H1 (cell line): Measurements from ENCODE around the gene CRNKL1. TPM values are rescaled to one million over a fixed set of nuclear protein-coding genes. Genes with fewer than 3 reads are reported as not detected.

ENCODE experiments used
- CTCF ChIA-PET: fragments of 300-600 bp; sonication (Branson Sonifier 250); formaldehyde crosslinking; loops from one replicate; lab custom pipeline; 2021; ENCODE audit not compliant: partially characterized antibody; lab: Charles Lee
- POLR2A ChIA-PET: fragments of 300-600 bp; sonication (Branson Sonifier 250); formaldehyde crosslinking; loops from one replicate; lab custom pipeline; 2021; ENCODE audit warnings: inconsistent platforms; ENCODE audit not compliant: partially characterized antibody; lab: Charles Lee
- DNase-seq, 2 experiments: peaks; one replicate each; pipeline versions ENCODE4 v3.0.0 to v3.0.0-alpha.2; 2010 to 2022; ENCODE audit warnings: low spot score in 2 of 2, low read depth in 1 of 2, mixed read lengths in 1 of 2
- FAIRE-seq: peaks from 2 replicates; lab custom pipeline; 2011; peaks lifted over from hg19 to GRCh38; lab: Jason Lieb, UNC
- H2AFZ ChIP-seq: 2 replicates; pipeline ENCODE4 v1.8.1; 2012; ENCODE audit warnings: low read length, inconsistent platforms
- H2AK5ac ChIP-seq: 2 replicates; pipeline ENCODE4 v1.6.1; 2013; ENCODE audit warnings: low read depth, low read length
- H2BK120ac ChIP-seq: replicated peaks from 2 replicates; pipeline ENCODE3; 2013; ENCODE audit warnings: low read depth, low read length, inconsistent platforms
- H2BK12ac ChIP-seq: 2 replicates; pipeline ENCODE4 v1.6.1; 2013; ENCODE audit warnings: low read depth, low read length
- H2BK15ac ChIP-seq: 2 replicates; pipeline ENCODE4 v1.6.1; 2013; ENCODE audit warnings: low read length
- H2BK20ac ChIP-seq: 2 replicates; pipeline ENCODE4 v1.6.1; 2013; ENCODE audit warnings: low read length
- H2BK5ac ChIP-seq: 2 replicates; pipeline ENCODE4 v1.6.1; 2013; ENCODE audit warnings: low read depth, low read length
- H3K14ac ChIP-seq: 2 replicates; pipeline ENCODE4 v1.6.1; 2013; ENCODE audit warnings: inconsistent platforms; ENCODE audit not compliant: insufficient read length
- H3K18ac ChIP-seq: 2 replicates; pipeline ENCODE4 v1.6.1; 2013; ENCODE audit warnings: low read length; ENCODE audit errors: extremely low read depth
- H3K23ac ChIP-seq: 2 replicates; pipeline ENCODE4 v1.6.1; 2013; ENCODE audit warnings: inconsistent platforms; ENCODE audit not compliant: insufficient read length
- H3K23me2 ChIP-seq: 2 replicates; pipeline ENCODE4 v1.6.1; 2013; ENCODE audit warnings: low read depth, low read length
- H3K27ac ChIP-seq: 2 replicates; pipeline ENCODE4 v1.6.1; 2011; ENCODE audit warnings: low read depth, low read length, inconsistent platforms
- H3K27me3 ChIP-seq, 4 experiments: replicated peaks in 1 of 4; 1 replicate in 1 of 4; 2 replicates in 3 of 4; pipeline versions ENCODE4 v1.6.1 to v1.8.1; 2011 to 2013; ENCODE audit warnings: low read length in 3 of 4, mild to moderate bottlenecking in 3 of 4, inconsistent platforms in 2 of 4, mixed read lengths in 2 of 4, moderate library complexity in 1 of 4; ENCODE audit not compliant: control insufficient read depth in 3 of 4, insufficient read depth in 3 of 4; ENCODE audit errors: extremely low read depth in 1 of 4
- H3K36me3 ChIP-seq, 4 experiments: 2 replicates each; pipeline versions ENCODE4 v1.6.1 to v1.8.1; 2011 to 2013; ENCODE audit warnings: mild to moderate bottlenecking in 4 of 4, low read length in 3 of 4, moderate library complexity in 2 of 4, control low read depth in 1 of 4, inconsistent platforms in 1 of 4; ENCODE audit not compliant: insufficient read depth in 4 of 4, control insufficient read depth in 2 of 4
- H3K4ac ChIP-seq: replicated peaks from 2 replicates; pipeline ENCODE3; 2013; ENCODE audit warnings: low read length, low read depth, mixed read lengths, inconsistent platforms; ENCODE audit not compliant: insufficient read length
- H3K4me1 ChIP-seq, 4 experiments: replicated peaks in 1 of 4; 1 replicate in 1 of 4; 2 replicates in 3 of 4; pipeline versions ENCODE4 v1.6.1 to v1.8.1; 2011 to 2013; ENCODE audit warnings: low read length in 3 of 4, inconsistent platforms in 2 of 4, mixed read lengths in 1 of 4; ENCODE audit not compliant: insufficient read depth in 4 of 4, control insufficient read depth in 3 of 4
- H3K4me2 ChIP-seq, 2 experiments: 2 replicates each; pipeline versions ENCODE4 v1.6.1 to v1.8.1; 2011 to 2013; ENCODE audit warnings: low read depth in 2 of 2, low read length in 2 of 2, control low read depth in 1 of 2, inconsistent platforms in 1 of 2, mild to moderate bottlenecking in 1 of 2; ENCODE audit not compliant: insufficient read depth in 1 of 2
- H3K4me3 ChIP-seq, 4 experiments: fragments of 200-600, 300-600 bp in 1 of 4; sonication (generic), shearing (Covaris generic), sonication (Bioruptor Twin) in 1 of 4; 2 replicates each; pipeline versions ENCODE4 v1.5.1 to v1.8.1; 2011 to 2016; ENCODE audit warnings: low read length in 4 of 4, low read depth in 3 of 4, control low read depth in 2 of 4, inconsistent platforms in 2 of 4, mild to moderate bottlenecking in 2 of 4, mixed read lengths in 1 of 4, moderate library complexity in 1 of 4; ENCODE audit not compliant: insufficient read depth in 2 of 4; ENCODE audit errors: extremely low read depth in 1 of 4
- H3K56ac ChIP-seq: replicated peaks from 2 replicates; pipeline ENCODE3; 2013; ENCODE audit warnings: low read depth, mild to moderate bottlenecking, mixed read lengths, low read length, inconsistent platforms; ENCODE audit not compliant: insufficient read length
- H3K79me1 ChIP-seq: 2 replicates; pipeline ENCODE4 v1.6.1; 2013; ENCODE audit warnings: low read depth, low read length, control low read depth
- H3K79me2 ChIP-seq, 2 experiments: 2 replicates each; pipeline versions ENCODE4 v1.6.1 to v1.8.1; 2012 to 2013; ENCODE audit warnings: low read length in 2 of 2, mild to moderate bottlenecking in 2 of 2, inconsistent platforms in 1 of 2; ENCODE audit not compliant: insufficient read depth in 2 of 2, control insufficient read depth in 1 of 2
- H3K9ac ChIP-seq, 4 experiments: replicated peaks in 1 of 4; 1 replicate in 1 of 4; 2 replicates in 3 of 4; pipeline versions ENCODE4 v1.6.1 to v1.8.1; 2011 to 2013; ENCODE audit warnings: low read depth in 3 of 4, low read length in 3 of 4, control low read depth in 2 of 4, mild to moderate bottlenecking in 2 of 4, moderate library complexity in 2 of 4, inconsistent platforms in 1 of 4; ENCODE audit errors: extremely low read depth in 1 of 4
- H3K9me3 ChIP-seq, 2 experiments: 2 replicates each; pipeline versions ENCODE4 v1.6.1 to v1.8.1; 2012 to 2013; ENCODE audit warnings: mild to moderate bottlenecking in 2 of 2, moderate library complexity in 2 of 2, control low read depth in 1 of 2, inconsistent platforms in 1 of 2, low read depth in 1 of 2, low read length in 1 of 2, mixed read lengths in 1 of 2; ENCODE audit not compliant: insufficient read depth in 2 of 2
- H4K20me1 ChIP-seq, 2 experiments: replicated peaks in 1 of 2; 2 replicates each; pipeline versions ENCODE3 to v1.8.1; 2011 to 2013; ENCODE audit warnings: inconsistent platforms in 2 of 2, low read length in 2 of 2, mild to moderate bottlenecking in 1 of 2; ENCODE audit not compliant: insufficient read depth in 2 of 2, control insufficient read depth in 1 of 2
- H4K5ac ChIP-seq: 2 replicates; pipeline ENCODE4 v1.6.1; 2013; ENCODE audit warnings: low read length, low read depth, mixed read lengths, inconsistent platforms; ENCODE audit not compliant: insufficient read length
- H4K8ac ChIP-seq: 2 replicates; pipeline ENCODE4 v1.8.0; 2013; ENCODE audit warnings: mild to moderate bottlenecking, moderate library complexity, low read length, inconsistent platforms; ENCODE audit not compliant: insufficient read depth; ENCODE audit errors: extremely low read depth
- H4K91ac ChIP-seq: replicated peaks from 2 replicates; pipeline ENCODE3; 2013; ENCODE audit warnings: low read length, mixed read lengths, inconsistent platforms; ENCODE audit not compliant: insufficient read length
- CTBP2 ChIP-seq: IDR thresholded peaks from 2 replicates; pipeline ENCODE4 v1.7.0; 2011; ENCODE audit warnings: borderline replicate concordance, mild to moderate bottlenecking, moderate library complexity, mixed read lengths, low read length; ENCODE audit not compliant: insufficient read depth, insufficient read length
- HDAC6 ChIP-seq: IDR thresholded peaks from one replicate; pipeline ENCODE4 v1.7.1; 2012; ENCODE audit warnings: low read depth, mild to moderate bottlenecking, inconsistent platforms, low read length, moderate library complexity
- KDM1A ChIP-seq: fragments of 200-600, 300-600 bp; sonication (generic); IDR thresholded peaks from 2 replicates; pipeline ENCODE4 v1.7.1; 2016; ENCODE audit warnings: mild to moderate bottlenecking, low read length, borderline replicate concordance
- POLR2AphosphoS5 ChIP-seq: IDR thresholded peaks from 2 replicates; pipeline ENCODE4 v1.6.1; 2011; ENCODE audit warnings: low read depth, low read length
- RFX5 ChIP-seq: IDR thresholded peaks from 2 replicates; pipeline ENCODE4 v1.6.1; 2011; ENCODE audit warnings: low read depth, low read length, improper control_type of control experiment, borderline replicate concordance
- RXRA ChIP-seq: IDR thresholded peaks from 2 replicates; pipeline ENCODE4 v1.6.1; 2011; ENCODE audit warnings: low read depth, mild to moderate bottlenecking, low read length, moderate library complexity; ENCODE audit not compliant: insufficient read depth
- SP4 ChIP-seq: IDR thresholded peaks from 2 replicates; pipeline ENCODE4 v1.6.1; 2012; ENCODE audit warnings: low read length, inconsistent platforms
- SUZ12 ChIP-seq: fragments of 200-600 bp; sonication (generic); IDR thresholded peaks from 2 replicates; pipeline ENCODE4 v1.6.1; 2012; ENCODE audit warnings: mild to moderate bottlenecking, inconsistent platforms, low read length, moderate library complexity, mixed read lengths
- TCF12 ChIP-seq: IDR thresholded peaks from 2 replicates; pipeline ENCODE4 v1.6.1; 2011; ENCODE audit warnings: low read depth, mild to moderate bottlenecking, low read length
- TEAD4 ChIP-seq: IDR thresholded peaks from 2 replicates; pipeline ENCODE4 v1.6.1; 2012; ENCODE audit warnings: low read depth, low read length, inconsistent platforms, mixed read lengths
- YY1 ChIP-seq: IDR thresholded peaks from 2 replicates; pipeline ENCODE4 v1.6.1; 2011; ENCODE audit warnings: low read depth, mild to moderate bottlenecking, low read length
- WGBS, 2 experiments: shearing (Covaris generic) in 1 of 2; methylation state at CpG; one replicate each; pipeline versions ENCODE4 v1.1.6 to v1.1.7; 2013 to 2015; ENCODE audit warnings: low lambda C conversion rate in 2 of 2, mixed read lengths in 2 of 2, inconsistent platforms in 1 of 2, low coverage in 1 of 2, missing lambda C conversion rate in 1 of 2; ENCODE audit not compliant: insufficient replicate concordance in 2 of 2, insufficient coverage in 1 of 2, insufficient read length in 1 of 2; ENCODE audit errors: extremely low coverage in 1 of 2, missing lambda C conversion rate in 1 of 2; 5-methylcytosine and 5-hydroxymethylcytosine counted together
- polyA plus RNA-seq, 7 experiments: library from polyadenylated mRNA; depleted of rRNA in 3 of 7; stranded (reverse) in 5 of 7; unstranded in 2 of 7; fragments of >200 nt in 5 of 7; fragments of 200-250 nt in 2 of 7; gene quantifications; 1 replicate in 5 of 7; 2 replicates in 1 of 7; 4 replicates in 1 of 7; pipeline versions ENCODE4 v1.2.1 to v1.2.3, GENCODE V29; 2011 to 2013; ENCODE audit warnings: missing spikeins in 2 of 7, mixed read lengths in 2 of 7
- total RNA-seq: library from RNA; stranded (reverse); fragmentation: NEBNext Ultra II Directional; extraction: Animal tissue kit (Norgen Biotek cat#: 25700); gene quantifications from 2 replicates; pipeline ENCODE4 v1.2.1, GENCODE V29; 2021
- TF ChIP-seq, protein P1 (sequence below): IDR thresholded peaks from 2 replicates; pipeline ENCODE4 v1.6.1; 2012; ENCODE audit warnings: inconsistent platforms
- TF ChIP-seq, protein P2 (sequence below): IDR thresholded peaks from 2 replicates; pipeline ENCODE4 v1.6.1; 2012; ENCODE audit warnings: inconsistent platforms

The CRNKL1 gene
- total and polyA plus RNA-seq, 2 of the 8 experiments (the other 6 are each of a cell fraction or from before 2014, with no cell fraction given): 4.0 to 26.5 TPM

DNA sequence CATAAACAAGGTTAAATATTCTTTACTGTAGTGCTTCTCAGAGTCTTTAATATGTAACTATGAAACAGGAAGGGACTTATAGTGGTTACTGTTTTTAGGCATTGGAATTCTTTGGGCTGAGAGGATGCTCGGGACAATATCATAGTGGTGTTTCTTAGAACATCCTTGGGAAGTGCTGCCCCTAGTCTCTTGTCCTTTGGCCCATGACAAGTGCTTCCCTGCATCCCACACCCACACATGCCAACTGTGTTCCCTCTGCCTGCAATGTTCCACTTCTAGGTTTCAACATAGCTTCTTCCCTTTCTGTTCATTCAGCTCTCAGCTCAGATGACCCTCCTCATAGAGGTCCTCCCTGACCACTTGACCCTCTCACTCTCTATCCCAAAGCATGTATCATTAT lies 37.7 kb upstream of the CRNKL1 start:
- Histone ChIP-seq H4K8ac (no peak overlapping the region), H2BK20ac (no peak overlapping the region), H3K27ac (no peak overlapping the region), H2BK15ac (no peak overlapping the region), H2AFZ (no peak overlapping the region), H3K9ac (no peak overlapping the region), H3K14ac (no peak overlapping the region), H3K4me2 (no peak overlapping the region), H3K56ac (no peak overlapping the region), H3K23me2 (no peaks in the 10 kb centered on the region), H3K36me3 (no peaks in the 10 kb centered on the region), H3K79me1 (no peaks in the 10 kb centered on the region), H3K4ac (no peak overlapping the region), H2BK120ac (no peak overlapping the region), H4K5ac (no peak overlapping the region), H2BK12ac (no peak overlapping the region), H3K4me1 (no peaks in the 10 kb centered on the region), H3K4me3 (no peak overlapping the region), H3K79me2 (no peaks in the 10 kb centered on the region), H3K9me3 (no peaks in the 10 kb centered on the region), H4K20me1 (no peaks in the 10 kb centered on the region), H2BK5ac (no peak overlapping the region), H3K27me3 (no peaks in the 10 kb centered on the region), H3K18ac (no peak overlapping the region), H2AK5ac (no peak overlapping the region), H4K91ac (no peak overlapping the region), H3K23ac (no peak overlapping the region)
- 90% methylated on average over 1 of the region's 1 CpG; no CpG with 5 or more reads in 1 of the 2 experiments for WGBS, 2 experiments
- ChIA-PET POLR2A (no interaction called here), CTCF (interaction anchor here (0.6 to 2.4 kb wide), 3 partner anchors 38 to 148 kb away, joined by 3 to 10 read pairs (median 3); partner anchors contain the start of genes CFAP61 and CRNKL1)
- FAIRE-seq (no peak), DNase-seq (no peak)
- TF ChIP-seq YY1 (no peak), TEAD4 (no peak), CTBP2 (no peak), RFX5 (no peak), POLR2AphosphoS5 (no peak), TCF12 (no peak), RXRA (no peak), SUZ12 (no peak), SP4 (no peak), HDAC6 (no peak), KDM1A (no peak)
- TF ChIP-seq, protein P1, sequence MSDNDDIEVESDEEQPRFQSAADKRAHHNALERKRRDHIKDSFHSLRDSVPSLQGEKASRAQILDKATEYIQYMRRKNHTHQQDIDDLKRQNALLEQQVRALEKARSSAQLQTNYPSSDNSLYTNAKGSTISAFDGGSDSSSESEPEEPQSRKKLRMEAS: no peak
- TF ChIP-seq, protein P2, sequence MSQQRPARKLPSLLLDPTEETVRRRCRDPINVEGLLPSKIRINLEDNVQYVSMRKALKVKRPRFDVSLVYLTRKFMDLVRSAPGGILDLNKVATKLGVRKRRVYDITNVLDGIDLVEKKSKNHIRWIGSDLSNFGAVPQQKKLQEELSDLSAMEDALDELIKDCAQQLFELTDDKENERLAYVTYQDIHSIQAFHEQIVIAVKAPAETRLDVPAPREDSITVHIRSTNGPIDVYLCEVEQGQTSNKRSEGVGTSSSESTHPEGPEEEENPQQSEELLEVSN: no peak
